Measurements from ENCODE around the gene TMEM245.

The TMEM245 gene

GRCh38 chr9:109020113-109020512 is 99.6 kb downstream of the TMEM245 start:
- no peak for DNase-seq

GRCh38 chr9:109019420-109019819 is 100.3 kb downstream of the TMEM245 start:
- DNase-seq: no peak

DNA sequence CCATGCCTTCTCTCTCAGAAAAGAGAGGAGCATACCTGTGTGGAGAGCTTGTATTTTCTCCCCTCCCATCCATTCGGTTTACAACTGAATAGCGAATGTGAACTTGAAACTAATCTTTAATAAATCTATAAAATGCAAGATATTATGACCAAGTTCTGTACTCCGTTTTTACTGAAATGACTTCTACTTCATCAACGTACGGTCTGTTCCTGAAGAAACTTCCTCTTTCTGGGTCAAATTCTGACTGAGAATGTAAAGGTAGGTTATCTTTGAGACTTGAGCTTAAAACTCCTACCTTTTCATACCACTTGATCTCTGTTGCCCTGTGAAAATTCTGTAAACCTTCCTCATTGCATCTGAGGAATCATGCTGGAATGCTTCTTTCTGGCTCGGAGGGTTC is 102.3 kb downstream of the TMEM245 start:
- DNase-seq: no peak

- no peak for DNase-seq
Observed at GRCh38 chr9:109017061-109017460, 102.7 kb downstream of the TMEM245 start.

GRCh38 chr9:109016132-109016531 is 103.6 kb downstream of the TMEM245 start:
- no peak for DNase-seq

- DNase-seq: no peak
Observed at GRCh38 chr9:109014608-109015280, 105.0 kb downstream of the TMEM245 start.

DNA sequence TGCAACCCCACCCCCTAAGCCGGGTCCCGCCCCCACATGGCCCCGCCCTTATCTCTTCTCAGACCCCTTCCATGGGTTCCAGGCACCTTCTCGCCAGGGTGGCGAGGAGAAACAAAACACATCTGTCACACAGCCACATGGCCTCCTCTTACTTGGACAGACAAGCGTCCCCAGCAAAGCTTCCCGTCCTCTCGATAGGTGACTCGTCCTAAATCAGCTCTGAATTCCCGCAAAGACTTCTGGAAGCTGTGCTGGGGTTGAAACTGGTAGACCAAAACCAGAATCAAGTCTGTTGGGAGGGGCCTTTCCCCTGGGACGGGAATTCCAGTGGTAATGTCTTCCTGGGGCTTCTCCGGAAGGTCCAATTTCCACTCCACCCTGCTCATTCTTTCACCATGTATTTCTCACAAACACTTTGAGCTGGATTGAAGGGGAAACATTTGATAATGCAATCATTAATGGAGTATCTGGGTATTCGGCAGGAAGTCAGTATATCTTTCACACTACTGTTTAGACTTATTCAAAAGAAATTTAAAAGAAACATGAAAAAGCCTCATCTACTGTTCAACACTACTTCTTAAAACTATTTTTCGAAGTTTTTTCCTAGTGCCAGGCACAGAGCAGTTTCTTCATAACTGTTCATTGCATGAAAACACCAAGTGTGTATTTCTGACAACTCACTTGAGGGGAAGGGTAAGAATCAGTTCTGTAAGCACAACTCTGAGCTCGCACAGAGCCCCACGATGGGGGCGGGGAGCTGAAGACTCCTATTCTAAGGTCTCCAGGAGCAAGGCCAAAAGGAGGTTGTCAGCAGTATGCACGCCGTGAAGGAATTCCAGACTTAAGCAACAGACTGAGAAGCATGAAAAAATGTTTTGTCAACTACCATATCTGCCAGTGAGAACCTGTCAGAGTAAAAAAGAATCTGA is 105.8 kb downstream of the TMEM245 start:
- DNase-seq: no peak

- DNase-seq: peak; percentile 85
Observed at GRCh38 chr9:109012876-109013678, 106.7 kb downstream of the TMEM245 start, which contains the start of gene CTNNAL1. Gene CTNNAL1, minus strand, starts transcription at chr9:109013499. Its CDS starts 57 bp downstream, at chr9:109013442.

GRCh38 chr9:109012009-109012875 is 107.5 kb downstream of the TMEM245 start:
- peak; percentile 36 for DNase-seq

- no peak for DNase-seq
Observed at GRCh38 chr9:109011231-109011671, 108.5 kb downstream of the TMEM245 start.

- peak; percentile 40 for DNase-seq
Observed at GRCh38 chr9:109010746-109011145, 109.0 kb downstream of the TMEM245 start.

DNA sequence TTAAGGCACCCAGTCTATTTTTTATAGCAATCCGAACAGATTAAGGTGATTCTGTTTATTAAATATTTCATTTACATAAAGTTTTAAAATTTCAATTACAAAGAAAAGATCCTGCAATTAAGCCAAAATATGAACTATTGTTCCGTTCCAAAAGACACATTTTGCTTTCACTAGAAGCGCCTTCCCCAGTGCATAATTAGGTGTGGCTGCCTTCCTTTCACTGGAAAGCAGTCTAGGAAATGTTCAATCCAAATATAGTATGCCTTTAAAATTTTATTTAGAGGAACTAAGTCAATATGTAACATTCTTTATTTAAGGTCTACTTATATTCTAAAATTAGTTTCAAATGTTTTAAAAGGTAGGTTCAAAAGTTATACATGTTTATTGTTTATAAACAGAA is 114.1 kb downstream of the TMEM245 start:
- no peak for DNase-seq

GRCh38 chr9:109003116-109003515 is 116.6 kb downstream of the TMEM245 start:
- DNase-seq: no peak

DNA sequence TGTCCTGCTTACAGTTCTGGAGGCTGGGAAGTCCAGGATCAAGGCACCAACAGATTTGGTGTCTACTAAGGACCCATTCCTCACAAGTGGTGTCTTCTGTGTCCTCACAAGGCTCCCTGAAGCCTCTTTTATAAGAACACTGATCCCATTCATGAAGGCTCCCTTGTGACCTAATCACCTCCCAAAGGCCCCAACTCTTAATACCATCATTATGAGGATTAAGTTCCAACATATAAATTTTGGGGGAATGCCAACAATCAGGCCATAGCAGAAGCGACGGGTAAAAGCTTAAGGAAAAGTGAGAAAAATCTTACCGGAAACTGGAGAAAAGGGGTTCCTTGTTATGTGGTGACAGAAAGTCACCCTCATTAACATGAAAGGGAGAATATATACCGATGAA is 117.6 kb downstream of the TMEM245 start:
- no peak for DNase-seq

GRCh38 chr9:109001275-109001676 is 118.5 kb downstream of the TMEM245 start:
- no peak for DNase-seq

- DNase-seq: no peak
Observed at GRCh38 chr9:108997112-108997511, 122.6 kb downstream of the TMEM245 start.

GRCh38 chr9:108996643-108997042 is 123.1 kb downstream of the TMEM245 start:
- no peak for DNase-seq

DNA sequence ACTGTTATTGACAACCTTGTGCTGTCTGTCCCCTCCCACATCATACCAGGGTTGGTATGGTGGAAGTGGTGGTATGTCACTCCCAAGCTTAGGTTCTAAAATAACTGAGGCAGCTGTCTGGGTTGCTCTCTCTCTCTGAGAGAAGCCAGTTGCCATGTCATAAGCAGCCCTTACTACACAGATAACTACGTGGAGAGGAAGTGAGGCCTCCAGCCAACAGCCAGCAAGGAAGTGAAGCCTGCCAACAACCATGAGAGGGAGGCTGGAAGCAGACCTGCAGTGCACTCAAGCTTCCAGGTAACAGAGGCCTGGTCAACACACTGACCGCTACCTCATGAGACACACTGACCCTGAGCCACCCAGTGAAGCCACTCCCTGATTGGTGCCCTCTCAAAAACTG is 125.1 kb downstream of the TMEM245 start:
- DNase-seq: peak; percentile 1

DNA sequence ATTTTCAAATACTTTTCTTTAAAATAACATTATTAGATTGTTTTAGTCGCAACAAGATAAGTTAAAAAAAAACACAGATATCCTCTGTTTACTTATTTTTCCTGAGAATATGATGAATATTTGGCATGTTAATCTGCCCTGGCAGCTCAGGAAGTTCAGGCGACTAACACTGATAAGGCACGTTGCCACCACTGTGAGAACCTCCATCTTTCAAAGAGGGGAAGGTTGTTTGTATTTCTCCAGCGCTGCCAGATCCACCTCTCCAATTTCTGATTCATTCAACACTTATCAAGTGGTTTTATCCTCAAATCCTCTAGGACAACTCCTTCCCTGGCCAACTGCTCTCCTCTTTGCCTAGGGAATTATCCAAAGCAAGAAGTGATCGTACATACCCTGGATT is 128.3 kb downstream of the TMEM245 start:
- DNase-seq: no peak

DNA sequence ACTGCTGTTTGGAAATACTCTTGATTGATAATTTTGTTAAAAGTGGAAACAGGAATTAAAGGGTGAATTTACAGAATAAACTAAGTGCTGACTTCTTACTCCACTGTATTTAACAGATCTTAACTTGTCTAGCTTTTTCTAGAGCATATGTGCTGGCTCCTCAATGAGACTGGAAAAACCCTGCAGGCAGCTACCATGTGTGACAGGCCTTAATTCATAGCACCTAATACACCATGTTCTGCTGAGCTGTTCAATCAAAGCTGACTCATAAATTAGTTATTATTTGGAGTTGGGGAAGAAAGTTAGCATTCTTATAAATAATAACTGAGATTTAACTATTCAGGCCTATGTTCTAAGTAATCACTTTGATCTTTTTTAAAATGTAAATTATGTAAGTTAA is 135.9 kb downstream of the TMEM245 start:
- DNase-seq: no peak

GRCh38 chr9:108980893-108981292 is 138.9 kb downstream of the TMEM245 start:
- DNase-seq: no peak

GRCh38 chr9:108978205-108978604 is 141.5 kb downstream of the TMEM245 start:
- DNase-seq: no peak

All from NK-92 treated with Interleukin-12 subunit alpha and Interleukin-12 subunit beta, amount 100 ng/mL, for 24 hours (cell line).